RWPE1 (cell line): ENCODE results near the gene ATP1B4.

ENCODE experiments used
- CTCF ChIA-PET: fragments of 350-600 bp; sonication (Branson Sonifier 250); formaldehyde crosslinking; extraction: SDS; loops from one replicate; lab custom pipeline; 2021; lab: Yijun Ruan, JAX
- POLR2A ChIA-PET: fragments of 400-600 bp; formaldehyde crosslinking; extraction: SDS; loops from one replicate; lab custom pipeline; 2020; ENCODE audit warnings: antibody characterized with exemption; ENCODE audit not compliant: low non-redundant PET; lab: Yijun Ruan, JAX
- DNase-seq: peaks from one replicate; pipeline ENCODE4 v3.0.0; 2012; ENCODE audit warnings: low spot score
- H3K27ac ChIP-seq: fragments of 450-650 bp; 2 replicates; pipeline ENCODE4 v1.5.1; 2017
- CTCF ChIP-seq: fragments of 450-650 bp; conservative IDR thresholded peaks from 2 replicates; pipeline ENCODE4 v1.5.1; 2017; ENCODE audit warnings: low read depth, mild to moderate bottlenecking

ATP1B4 gene

GRCh38 chrX:120367402-120368109, 5.7 kb downstream of the ATP1B4 start:
- H3K27ac ChIP-seq, result no peak overlapping the region
- ChIA-PET CTCF (no interaction called here), POLR2A (no interaction called here)
- no peak for TF ChIP-seq CTCF
- no peak for DNase-seq

GRCh38 chrX:120372667-120373370, 10.9 kb downstream of the ATP1B4 start:
- no peak overlapping the region for H3K27ac ChIP-seq
- CTCF ChIA-PET, result no interaction called here
- POLR2A ChIA-PET, result no interaction called here
- DNase-seq, result no peak
- TF ChIP-seq CTCF, result no peak

- no peak overlapping the region for H3K27ac ChIP-seq
- TF ChIP-seq CTCF, result no peak
- POLR2A ChIA-PET, result no interaction called here
- no peak for DNase-seq
- CTCF ChIA-PET, result interaction anchor here (0.9 kb wide), 1 partner anchor 98 kb away, joined by 3 read pairs; no protein-coding TSS in a partner anchor
Observed at GRCh38 chrX:120377179-120377578, 15.3 kb downstream of the ATP1B4 start.

- DNase-seq, result no peak
- CTCF ChIA-PET, result interaction anchor here (0.9 kb wide), 1 partner anchor 97 kb away, joined by 3 read pairs; no protein-coding TSS in a partner anchor
- no peak for TF ChIP-seq CTCF
- POLR2A ChIA-PET, result no interaction called here
- H3K27ac ChIP-seq, result no peak overlapping the region
Observed at GRCh38 chrX:120377715-120378114, 15.8 kb downstream of the ATP1B4 start.

GRCh38 chrX:120378570-120378969, 16.7 kb downstream of the ATP1B4 start:
- no peak for TF ChIP-seq CTCF
- CTCF ChIA-PET, result interaction anchor here (0.6 kb wide), 1 partner anchor 107 kb away, joined by 3 read pairs; no protein-coding TSS in a partner anchor
- POLR2A ChIA-PET, result no interaction called here
- H3K27ac ChIP-seq, result no peak overlapping the region
- no peak for DNase-seq

- CTCF ChIA-PET, result interaction anchor here (0.6 to 1.8 kb wide), 2 partner anchors 95 to 347 kb away, joined by 3 to 9 read pairs; no protein-coding TSS in a partner anchor
- DNase-seq, result no peak
- H3K27ac ChIP-seq, result no peak overlapping the region
- TF ChIP-seq CTCF, result no peak
- POLR2A ChIA-PET, result no interaction called here
Observed at GRCh38 chrX:120379937-120380681, 18.2 kb downstream of the ATP1B4 start.
